Parathyroid adenoma (tissue), 2 donors: ENCODE measurements around the gene SARM1.
"Not testable (repeated sequence)": the region's sequence is repeated elsewhere in the genome, so short reads cannot be mapped to it uniquely, and the experiment has no call there.

Experiments
- H2AFZ ChIP-seq: fragments of 300-600 bp; sonication (generic); one replicate; pipeline ENCODE4 v1.7.0; 2017; ENCODE audit warnings: antibody characterized with exemption, mild to moderate bottlenecking
- H3K27ac ChIP-seq: fragments of 300-600 bp; sonication (generic); one replicate; pipeline ENCODE4 v1.7.0; 2017
- H3K27me3 ChIP-seq: fragments of 300-600 bp; sonication (generic); one replicate; pipeline ENCODE4 v1.7.0; 2017; ENCODE audit warnings: low read length; ENCODE audit not compliant: control insufficient read depth, insufficient read depth
- H3K36me3 ChIP-seq: fragments of 300-600 bp; sonication (generic); one replicate; pipeline ENCODE4 v1.7.0; 2017; ENCODE audit warnings: low read length; ENCODE audit not compliant: control insufficient read depth, insufficient read depth
- H3K4me1 ChIP-seq: fragments of 300-600 bp; sonication (generic); one replicate; pipeline ENCODE4 v1.7.0; 2017; ENCODE audit warnings: control low read depth
- H3K4me2 ChIP-seq: fragments of 300-600 bp; sonication (generic); one replicate; pipeline ENCODE4 v1.7.0; 2017; ENCODE audit warnings: low read length
- H3K4me3 ChIP-seq: fragments of 300-600 bp; sonication (generic); one replicate; pipeline ENCODE4 v1.7.0; 2017; ENCODE audit warnings: low read depth, low read length
- H3K79me2 ChIP-seq: fragments of 300-600 bp; sonication (generic); one replicate; pipeline ENCODE4 v1.7.0; 2017; ENCODE audit warnings: control low read depth
- H3K9ac ChIP-seq: fragments of 300-600 bp; sonication (generic); one replicate; pipeline ENCODE4 v1.7.0; 2017; ENCODE audit warnings: mild to moderate bottlenecking
- H3K9me3 ChIP-seq: fragments of 300-600 bp; sonication (generic); one replicate; pipeline ENCODE4 v1.7.0; 2017; ENCODE audit warnings: low read length; ENCODE audit not compliant: control insufficient read depth
- CTCF ChIP-seq: fragments of 300-600 bp; sonication (generic); IDR thresholded peaks from one replicate; pipeline ENCODE4 v1.7.0; 2017; ENCODE audit warnings: antibody characterized with exemption, mild to moderate bottlenecking
- donor health status: primary hyperparathyroidism.

The SARM1 gene

DNA sequence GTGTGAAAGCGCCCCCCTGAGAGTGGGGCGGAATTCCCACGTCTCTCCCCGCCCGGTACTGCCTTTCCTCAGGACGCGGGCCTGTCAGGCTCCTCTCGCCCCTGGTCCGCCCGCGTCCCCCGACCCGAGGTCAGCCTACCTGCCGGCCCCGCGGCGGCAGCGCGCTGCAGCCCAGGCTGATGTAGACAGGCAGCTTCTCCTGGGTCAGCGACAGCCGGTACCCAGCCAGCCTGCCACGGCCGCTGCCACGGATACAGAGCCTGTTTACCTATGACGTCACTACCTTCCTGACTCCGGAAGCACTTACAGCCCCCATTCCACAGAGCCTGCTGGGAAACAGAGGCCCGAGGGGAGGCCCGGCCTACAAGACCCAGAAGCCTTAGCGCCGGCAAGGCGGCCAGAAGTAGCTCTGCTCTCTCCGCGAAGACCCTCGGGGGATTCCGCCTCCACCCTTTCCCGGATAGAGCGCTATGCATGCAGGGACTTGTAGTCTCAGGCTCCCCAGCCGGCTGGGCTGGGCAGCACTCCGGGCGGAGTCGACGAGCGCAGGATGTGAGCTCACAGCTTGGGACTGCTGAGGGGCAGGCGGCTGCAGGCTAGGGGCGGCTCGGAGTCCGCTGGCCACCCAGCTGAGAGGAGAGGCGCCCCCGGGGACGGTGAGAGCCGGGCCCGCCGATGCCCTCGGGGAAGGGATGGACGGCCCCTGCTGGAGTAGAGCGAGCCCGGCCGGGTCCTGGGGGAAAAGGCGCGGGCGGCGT lies 36.1 kb upstream of the SARM1 start, which contains the start of the genes IFT20 and TNFAIP1:
TSS of gene IFT20 (minus strand) at position 272 of the 758 bp plus-strand sequence. CDS start 3,487 bp downstream, outside the sequence.
TSS of gene TNFAIP1 (plus strand) at position 561 of the 758 bp plus-strand sequence. CDS start 3,761 bp downstream, outside the sequence.
- H3K4me2 ChIP-seq, result peak within 1 kb of the TSS; percentile 98
- no peaks in the 10 kb centered on the region for H3K36me3 ChIP-seq
- no peaks in the 10 kb centered on the region for H3K27me3 ChIP-seq
- H3K4me1 ChIP-seq, result no peaks in the 10 kb centered on the region
- peak within 1 kb of the TSS; percentile 41 for H3K9ac ChIP-seq
- peak within 1 kb of the TSS; percentile 81 for H3K27ac ChIP-seq
- peak within 1 kb of the TSS; percentile 97 for H3K4me3 ChIP-seq
- H3K9me3 ChIP-seq, result no peaks in the 10 kb centered on the region
- peaks cover 33% of the 10 kb centered on the region for H3K79me2 ChIP-seq
- peak; percentile 9 for TF ChIP-seq CTCF
- peak within 1 kb of the TSS; percentile 90 for H2AFZ ChIP-seq

GRCh38 chr17:28335959-28336871 lies 35.3 kb upstream of the SARM1 start:
- Histone ChIP-seq H3K9ac (peak overlapping the region; percentile 16), H3K4me3 (peak overlapping the region; percentile 97), H2AFZ (peak overlapping the region; percentile 90), H3K27ac (peak overlapping the region; percentile 81), H3K9me3 (no peaks in the 10 kb centered on the region), H3K27me3 (no peaks in the 10 kb centered on the region), H3K79me2 (peaks cover 33% of the 10 kb centered on the region), H3K4me1 (no peaks in the 10 kb centered on the region), H3K36me3 (no peaks in the 10 kb centered on the region), H3K4me2 (peak overlapping the region; percentile 98)
- no peak for TF ChIP-seq CTCF

GRCh38 chr17:28338056-28338768 lies 33.3 kb upstream of the SARM1 start:
- Histone ChIP-seq H3K79me2 (peaks cover 31% of the 10 kb centered on the region), H3K36me3 (no peaks in the 10 kb centered on the region), H3K4me3 (no peak overlapping the region), H3K9ac (no peak overlapping the region), H3K4me1 (no peaks in the 10 kb centered on the region), H3K27me3 (no peaks in the 10 kb centered on the region), H3K9me3 (no peaks in the 10 kb centered on the region), H2AFZ (no peak overlapping the region), H3K4me2 (no peak overlapping the region), H3K27ac (peak overlapping the region; percentile 66)
- no peak for TF ChIP-seq CTCF

DNA sequence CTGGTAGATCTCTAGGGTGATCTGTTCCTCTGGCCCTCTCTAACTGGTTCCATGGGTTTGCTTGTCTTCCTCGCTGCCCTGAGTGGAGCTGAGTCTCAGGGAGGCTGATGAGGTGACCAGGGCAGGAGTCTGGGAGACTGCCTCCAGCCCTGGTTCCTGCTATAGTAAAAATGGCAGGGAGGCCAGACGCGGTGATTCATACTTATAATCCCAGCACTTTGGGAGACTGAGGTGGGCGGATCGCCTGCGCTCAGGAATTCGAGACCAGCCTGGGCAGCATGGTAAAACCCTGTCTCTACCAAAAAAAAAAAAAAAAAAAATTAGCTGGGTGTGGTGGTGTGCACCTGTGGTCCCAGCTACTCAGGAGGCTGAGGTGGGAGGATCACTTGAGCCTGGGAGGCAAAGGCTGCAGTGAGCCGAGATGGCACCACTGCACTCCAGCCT lies 32.7 kb upstream of the SARM1 start:
- H3K9ac ChIP-seq, H3K4me3 ChIP-seq, H3K4me1 ChIP-seq, H3K9me3 ChIP-seq, H3K27me3 ChIP-seq, H2AFZ ChIP-seq, H3K36me3 ChIP-seq, H3K4me2 ChIP-seq: not testable (repeated sequence)
- peak overlapping the region; percentile 24 for H3K27ac ChIP-seq
- H3K79me2 ChIP-seq, result peaks cover 27% of the 10 kb centered on the region
